ENCODE results near the gene CDH13. TPM values are rescaled to one million over a fixed set of nuclear protein-coding genes. Genes with fewer than 3 reads are reported as not detected.

CDH13 gene
- total RNA-seq, 2 donors from 2014 or later = not detected

GRCh38 chr16:83248735-83249463, 622.1 kb downstream of the CDH13 start:
- H3K27me3 Mint-ChIP-seq (ENCODE audit: low read depth) = no peaks in the 10 kb centered on the region
- no peaks in the 10 kb centered on the region for H3K9me3 Mint-ChIP-seq
- no peaks in the 10 kb centered on the region for H3K4me1 Mint-ChIP-seq (ENCODE audit: low read depth)
- H3K27ac Mint-ChIP-seq = no peak overlapping the region
- no peak overlapping the region for H3K4me3 Mint-ChIP-seq
- no peaks in the 10 kb centered on the region for H3K36me3 Mint-ChIP-seq (ENCODE audit: insufficient read depth in 2 of 2)
- ATAC-seq (replicated peaks in 1 of 2) (no peak), DNase-seq (no peak)

- no peak overlapping the region for H3K27ac Mint-ChIP-seq
- no peaks in the 10 kb centered on the region for H3K9me3 Mint-ChIP-seq
- H3K27me3 Mint-ChIP-seq (ENCODE audit: low read depth) = no peaks in the 10 kb centered on the region
- no peaks in the 10 kb centered on the region for H3K4me1 Mint-ChIP-seq (ENCODE audit: low read depth)
- no peaks in the 10 kb centered on the region for H3K36me3 Mint-ChIP-seq (ENCODE audit: insufficient read depth in 2 of 2)
- DNase-seq (no peak), ATAC-seq (replicated peaks in 1 of 2) (no peak)
- no peak overlapping the region for H3K4me3 Mint-ChIP-seq
Measured at GRCh38 chr16:83253521-83253920, 626.8 kb downstream of the CDH13 start.

GRCh38 chr16:83258366-83258928, 631.7 kb downstream of the CDH13 start:
- Mint-ChIP-seq H3K27me3 (ENCODE audit: low read depth) (no peaks in the 10 kb centered on the region), H3K4me3 (no peak overlapping the region), H3K9me3 (peaks cover 0 to 1% of the 10 kb centered on the region in 2 donors), H3K36me3 (ENCODE audit: insufficient read depth in 2 of 2) (no peaks in the 10 kb centered on the region), H3K27ac (no peak overlapping the region), H3K4me1 (ENCODE audit: low read depth) (no peaks in the 10 kb centered on the region)
- DNase-seq (no peak), ATAC-seq (replicated peaks in 1 of 2) (no peak)

DNA sequence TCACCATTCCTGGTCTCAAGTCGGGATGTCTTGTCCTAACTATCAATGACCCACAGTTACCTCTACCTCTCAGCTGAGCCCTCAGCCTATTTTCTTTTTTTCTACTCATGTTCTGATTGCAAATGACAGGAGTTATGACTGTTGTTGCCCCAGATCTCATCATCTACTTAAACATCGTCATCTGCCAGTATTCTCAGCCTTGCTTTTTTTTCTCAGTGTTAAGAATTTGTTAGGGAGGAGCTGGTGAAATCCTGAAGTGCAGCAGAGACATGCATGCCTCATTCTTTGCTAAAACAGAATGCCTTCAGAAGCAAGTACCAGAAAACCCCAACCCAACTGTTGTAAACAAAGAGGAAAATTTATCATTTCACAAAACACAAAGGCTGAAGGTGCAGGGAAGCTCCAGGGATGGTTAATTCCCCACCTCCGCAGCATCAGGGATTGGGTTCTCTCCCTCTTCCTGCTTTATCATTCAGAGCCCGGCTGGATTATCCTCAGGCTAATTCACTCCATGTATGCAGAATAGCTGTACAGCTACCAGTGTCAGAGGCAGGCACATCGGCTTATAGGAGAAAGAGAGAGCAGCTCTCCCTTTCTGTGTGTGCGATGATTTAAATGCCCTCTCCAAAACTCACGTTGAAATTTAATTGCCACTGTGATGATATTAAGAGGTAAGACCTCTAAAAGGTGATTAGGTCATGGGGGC, 640.2 kb downstream of the CDH13 start:
- Mint-ChIP-seq H3K27ac (no peak overlapping the region), H3K36me3 (ENCODE audit: insufficient read depth in 2 of 2) (no peaks in the 10 kb centered on the region), H3K9me3 (peaks cover 0 to 1% of the 10 kb centered on the region in 2 donors), H3K4me1 (ENCODE audit: low read depth) (no peaks in the 10 kb centered on the region), H3K27me3 (ENCODE audit: low read depth) (no peaks in the 10 kb centered on the region), H3K4me3 (no peak overlapping the region)
- ATAC-seq (replicated peaks in 1 of 2) (no peak), DNase-seq (no peak)

DNA sequence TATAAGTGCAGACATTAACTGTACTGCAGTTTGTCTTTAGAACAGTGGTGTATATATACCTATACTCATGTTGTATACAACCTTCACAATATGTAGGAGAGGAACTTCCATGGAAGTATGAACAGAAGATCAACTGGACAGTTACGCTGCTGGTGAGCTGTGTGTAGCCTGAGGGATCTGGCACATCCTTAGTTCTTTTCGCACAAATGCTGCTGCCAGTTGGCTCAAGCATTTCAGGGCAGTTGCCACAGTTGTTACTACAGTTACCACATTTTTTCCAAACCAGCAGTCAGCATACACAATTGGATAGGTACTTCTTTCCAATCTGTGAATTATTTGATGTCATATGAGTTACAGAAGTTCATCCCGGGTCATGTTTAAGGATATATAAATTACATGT, 641.4 kb downstream of the CDH13 start:
- Mint-ChIP-seq H3K36me3 (ENCODE audit: insufficient read depth in 2 of 2) (no peaks in the 10 kb centered on the region), H3K9me3 (no peaks in the 10 kb centered on the region), H3K27me3 (ENCODE audit: low read depth) (no peaks in the 10 kb centered on the region), H3K27ac (no peak overlapping the region), H3K4me1 (ENCODE audit: low read depth) (no peaks in the 10 kb centered on the region), H3K4me3 (no peak overlapping the region)
- ATAC-seq (replicated peaks in 1 of 2) (no peak), DNase-seq (no peak)

DNA sequence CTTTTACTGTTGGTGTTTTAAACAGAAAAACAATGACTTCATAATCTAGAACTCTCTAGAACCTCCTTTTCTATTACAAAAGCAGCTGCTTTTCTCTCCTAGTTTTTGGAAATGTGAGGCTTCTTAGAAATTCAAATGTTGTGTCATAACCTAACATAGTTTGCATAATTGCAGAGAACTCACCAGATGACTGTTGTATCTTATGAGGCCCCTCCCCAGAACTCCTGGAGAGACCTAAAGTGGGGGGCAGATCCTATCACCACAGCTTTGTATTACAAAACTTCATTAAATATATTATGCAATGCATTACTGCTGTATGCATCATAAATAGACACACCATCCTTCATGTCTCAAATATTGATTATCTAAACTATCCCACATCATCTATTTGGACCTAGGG, 642.3 kb downstream of the CDH13 start:
- Mint-ChIP-seq H3K27ac (no peak overlapping the region), H3K9me3 (no peaks in the 10 kb centered on the region), H3K36me3 (ENCODE audit: insufficient read depth in 2 of 2) (no peaks in the 10 kb centered on the region), H3K27me3 (ENCODE audit: low read depth) (no peaks in the 10 kb centered on the region), H3K4me1 (ENCODE audit: low read depth) (no peaks in the 10 kb centered on the region), H3K4me3 (no peak overlapping the region)
- ATAC-seq (replicated peaks in 1 of 2) (no peak), DNase-seq (no peak)

DNA sequence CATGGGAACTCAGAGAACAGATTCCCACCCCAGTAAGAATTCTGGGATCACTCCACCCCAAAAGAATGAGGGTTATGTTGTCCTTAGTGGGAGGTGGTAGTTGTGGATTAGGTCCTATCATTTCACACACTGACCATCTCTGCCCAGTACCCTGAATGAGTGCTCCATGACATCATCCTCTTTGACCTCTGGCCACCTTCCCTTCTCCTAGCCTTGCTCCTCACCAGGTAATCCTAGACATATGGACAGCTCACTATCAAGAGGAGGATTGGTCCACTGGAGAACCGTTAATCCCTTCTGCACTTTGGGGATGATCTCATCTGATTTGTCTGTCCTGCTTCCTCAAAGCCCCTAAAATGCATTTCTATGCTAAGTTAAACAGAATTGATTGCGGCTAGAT, 642.8 kb downstream of the CDH13 start:
- Mint-ChIP-seq H3K4me1 (ENCODE audit: low read depth) (no peaks in the 10 kb centered on the region), H3K27ac (no peak overlapping the region), H3K36me3 (ENCODE audit: insufficient read depth in 2 of 2) (no peaks in the 10 kb centered on the region), H3K27me3 (ENCODE audit: low read depth) (no peaks in the 10 kb centered on the region), H3K9me3 (no peaks in the 10 kb centered on the region), H3K4me3 (no peak overlapping the region)
- ATAC-seq (replicated peaks in 1 of 2) (no peak), DNase-seq (no peak)

- Mint-ChIP-seq H3K4me3 (no peak overlapping the region), H3K27ac (no peak overlapping the region), H3K27me3 (ENCODE audit: low read depth) (no peaks in the 10 kb centered on the region), H3K36me3 (ENCODE audit: insufficient read depth in 2 of 2) (no peaks in the 10 kb centered on the region), H3K9me3 (no peaks in the 10 kb centered on the region), H3K4me1 (ENCODE audit: low read depth) (no peaks in the 10 kb centered on the region)
- ATAC-seq (replicated peaks in 1 of 2) (no peak), DNase-seq (no peak)
Measured at GRCh38 chr16:83270061-83270460, 643.3 kb downstream of the CDH13 start.

DNA sequence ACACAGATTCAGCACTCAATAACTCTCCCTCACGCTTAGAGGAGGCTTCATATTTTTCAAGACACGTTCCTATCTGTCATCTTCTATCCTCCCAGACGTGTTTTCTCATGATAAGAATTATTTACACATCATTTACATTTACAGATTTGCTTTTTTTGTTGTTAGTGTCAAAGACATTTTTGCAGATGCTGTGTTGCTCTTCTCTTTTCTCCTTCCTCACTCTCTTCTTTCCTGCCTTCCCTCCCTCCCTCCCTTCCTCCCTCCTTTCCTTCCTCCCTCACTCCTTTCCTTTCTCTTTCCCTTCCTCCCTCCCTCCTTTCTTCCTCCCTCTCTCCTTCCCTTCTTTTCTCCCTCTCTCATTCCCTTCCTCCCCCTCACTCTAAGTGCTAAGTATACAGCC, 643.9 kb downstream of the CDH13 start:
- Mint-ChIP-seq H3K4me3 (no peak overlapping the region), H3K4me1 (ENCODE audit: low read depth) (no peaks in the 10 kb centered on the region), H3K27me3 (ENCODE audit: low read depth) (no peaks in the 10 kb centered on the region), H3K9me3 (no peaks in the 10 kb centered on the region), H3K36me3 (ENCODE audit: insufficient read depth in 2 of 2) (no peaks in the 10 kb centered on the region), H3K27ac (no peak overlapping the region)
- no peak for DNase-seq
- ATAC-seq (replicated peaks in 1 of 2) = no peak

DNA sequence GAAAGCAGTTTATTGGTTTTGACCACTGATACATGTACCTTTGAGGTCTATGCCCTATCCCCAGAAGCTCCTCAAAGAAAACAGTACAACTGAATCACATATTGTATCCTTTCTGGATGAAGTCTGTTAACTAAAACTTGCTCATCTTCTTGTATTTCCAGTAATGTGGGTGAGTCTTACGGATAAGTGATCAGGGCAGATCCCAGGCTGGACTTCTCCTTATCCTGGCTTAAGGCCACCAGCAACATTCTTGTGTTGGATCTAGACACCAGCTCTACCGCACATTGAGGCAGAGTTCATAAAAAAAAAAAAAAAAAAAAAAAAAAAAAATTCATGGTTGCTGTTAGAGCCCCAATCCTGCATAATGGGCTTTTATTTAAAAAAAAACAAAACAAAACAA, 644.4 kb downstream of the CDH13 start:
- ATAC-seq (replicated peaks in 1 of 2) (no peak), DNase-seq (no peak)
- Mint-ChIP-seq H3K36me3 (ENCODE audit: insufficient read depth in 2 of 2) (no peaks in the 10 kb centered on the region), H3K4me3 (no peak overlapping the region), H3K27ac (no peak overlapping the region), H3K4me1 (ENCODE audit: low read depth) (no peaks in the 10 kb centered on the region), H3K27me3 (ENCODE audit: low read depth) (no peaks in the 10 kb centered on the region), H3K9me3 (no peaks in the 10 kb centered on the region)

GRCh38 chr16:83271970-83272575, 645.3 kb downstream of the CDH13 start:
- Mint-ChIP-seq H3K27me3 (ENCODE audit: low read depth) (no peaks in the 10 kb centered on the region), H3K4me3 (no peak overlapping the region), H3K4me1 (ENCODE audit: low read depth) (no peaks in the 10 kb centered on the region), H3K27ac (no peak overlapping the region), H3K9me3 (no peaks in the 10 kb centered on the region), H3K36me3 (ENCODE audit: insufficient read depth in 2 of 2) (no peaks in the 10 kb centered on the region)
- DNase-seq (no peak), ATAC-seq (replicated peaks in 1 of 2) (no peak)

DNA sequence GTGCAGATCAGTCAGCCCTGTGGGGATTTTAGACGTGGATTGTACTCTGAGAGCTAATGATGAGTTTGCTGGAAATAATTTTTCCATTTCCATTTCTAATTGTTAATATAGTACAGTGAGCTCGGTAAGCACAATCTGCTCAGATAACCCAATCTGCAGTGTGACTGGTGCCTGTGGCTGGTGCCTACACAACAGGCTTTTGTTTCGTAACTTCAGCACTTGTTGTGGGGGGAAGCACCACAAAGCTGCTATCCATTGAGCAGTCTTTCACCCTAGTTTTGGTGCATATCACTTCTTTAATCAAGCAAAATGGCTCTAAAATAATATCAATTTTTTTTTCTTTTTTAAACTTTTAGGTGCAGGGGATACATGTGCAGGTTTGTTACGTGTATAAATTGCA, 646.1 kb downstream of the CDH13 start:
- DNase-seq (no peak), ATAC-seq (replicated peaks in 1 of 2) (no peak)
- H3K27ac Mint-ChIP-seq = no peak overlapping the region
- H3K27me3 Mint-ChIP-seq (ENCODE audit: low read depth) = no peaks in the 10 kb centered on the region
- H3K36me3 Mint-ChIP-seq (ENCODE audit: insufficient read depth in 2 of 2) = no peaks in the 10 kb centered on the region
- no peaks in the 10 kb centered on the region for H3K4me1 Mint-ChIP-seq (ENCODE audit: low read depth)
- H3K9me3 Mint-ChIP-seq = no peaks in the 10 kb centered on the region
- no peak overlapping the region for H3K4me3 Mint-ChIP-seq

DNA sequence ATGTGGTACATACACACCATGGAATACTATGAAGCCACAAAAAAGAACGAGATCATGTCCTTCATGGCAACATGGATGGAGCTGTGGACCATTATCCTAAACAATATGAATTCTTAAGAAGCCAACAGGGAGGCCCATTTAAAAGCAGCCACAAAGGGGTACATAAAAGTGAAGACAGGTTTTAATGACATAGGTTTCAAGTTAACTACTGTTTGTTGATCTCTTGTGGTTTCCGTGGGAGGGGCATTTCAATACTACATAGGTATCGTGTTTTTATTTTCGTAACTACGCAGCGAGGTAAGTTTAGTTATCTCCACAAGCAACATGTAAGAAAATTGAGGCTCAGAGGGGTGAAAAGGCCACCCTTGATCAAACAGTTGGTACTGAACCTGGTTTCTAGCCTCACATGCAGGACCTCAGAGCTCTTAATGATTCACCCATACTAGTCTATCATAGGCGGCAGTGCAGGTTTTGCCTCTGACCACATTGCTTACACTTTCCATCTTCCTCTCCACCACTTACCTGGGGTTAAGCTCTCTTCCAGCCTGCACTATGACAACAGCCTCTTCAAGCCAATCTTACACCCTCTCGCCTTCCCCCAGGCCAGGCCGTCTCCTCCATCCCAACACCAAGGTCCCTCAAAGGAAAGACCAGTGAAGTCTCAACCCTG, 646.9 kb downstream of the CDH13 start:
- no peaks in the 10 kb centered on the region for H3K4me1 Mint-ChIP-seq (ENCODE audit: low read depth)
- DNase-seq = no peak
- no peak overlapping the region for H3K4me3 Mint-ChIP-seq
- no peak for ATAC-seq (replicated peaks in 1 of 2)
- H3K27ac Mint-ChIP-seq = no peak overlapping the region
- no peaks in the 10 kb centered on the region for H3K36me3 Mint-ChIP-seq (ENCODE audit: insufficient read depth in 2 of 2)
- no peaks in the 10 kb centered on the region for H3K9me3 Mint-ChIP-seq
- H3K27me3 Mint-ChIP-seq (ENCODE audit: low read depth) = no peaks in the 10 kb centered on the region

Measured in activated T-cell treated with anti-CD3 and anti-CD28 coated beads, Interleukin-2, amount 50 U/mL, for 72 hours (primary cell).